Lower leg skin (tissue), 3 donors: Measurements from ENCODE around the gene SYT9.

Experiments used
- POLR2A ChIP-seq, 2 donors: fragments of 450-650 bp; IDR thresholded peaks; one replicate each; pipeline ENCODE4 v1.6.1; 2016 to 2017; ENCODE audit warnings: antibody characterized with exemption in 2 of 2, mild to moderate bottlenecking in 1 of 2, moderate library complexity in 1 of 2
- TF ChIP-seq, protein P1 (sequence below), 3 donors: fragments of 450-650 bp; IDR thresholded peaks; one replicate each; pipeline ENCODE4 v1.5.1; 2016; ENCODE audit warnings: antibody characterized with exemption in 3 of 3, mild to moderate bottlenecking in 3 of 3, moderate library complexity in 2 of 3

- TF ChIP-seq, protein P1, sequence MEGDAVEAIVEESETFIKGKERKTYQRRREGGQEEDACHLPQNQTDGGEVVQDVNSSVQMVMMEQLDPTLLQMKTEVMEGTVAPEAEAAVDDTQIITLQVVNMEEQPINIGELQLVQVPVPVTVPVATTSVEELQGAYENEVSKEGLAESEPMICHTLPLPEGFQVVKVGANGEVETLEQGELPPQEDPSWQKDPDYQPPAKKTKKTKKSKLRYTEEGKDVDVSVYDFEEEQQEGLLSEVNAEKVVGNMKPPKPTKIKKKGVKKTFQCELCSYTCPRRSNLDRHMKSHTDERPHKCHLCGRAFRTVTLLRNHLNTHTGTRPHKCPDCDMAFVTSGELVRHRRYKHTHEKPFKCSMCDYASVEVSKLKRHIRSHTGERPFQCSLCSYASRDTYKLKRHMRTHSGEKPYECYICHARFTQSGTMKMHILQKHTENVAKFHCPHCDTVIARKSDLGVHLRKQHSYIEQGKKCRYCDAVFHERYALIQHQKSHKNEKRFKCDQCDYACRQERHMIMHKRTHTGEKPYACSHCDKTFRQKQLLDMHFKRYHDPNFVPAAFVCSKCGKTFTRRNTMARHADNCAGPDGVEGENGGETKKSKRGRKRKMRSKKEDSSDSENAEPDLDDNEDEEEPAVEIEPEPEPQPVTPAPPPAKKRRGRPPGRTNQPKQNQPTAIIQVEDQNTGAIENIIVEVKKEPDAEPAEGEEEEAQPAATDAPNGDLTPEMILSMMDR (IDR thresholded peaks at IDR 0.05): no peak
- no peak for TF ChIP-seq POLR2A (IDR thresholded peaks at IDR 0.05)
Observed at GRCh38 chr11:7261578-7261977, 9.9 kb downstream of the SYT9 start.
